Measurements from ENCODE around the gene TMEM101.
"Not testable (repeated sequence)": the region's sequence is repeated elsewhere in the genome, so short reads cannot be mapped to it uniquely, and the experiment has no call there.

Gene TMEM101

GRCh38 chr17:44014437-44015172, at the start of gene TMEM101:
TSS of gene TMEM101 (minus strand) at chr17:44014963. CDS start at chr17:44014952, 11 bp downstream.
- DNase-seq (ENCODE audit: low spot score), result peak; percentile 93

GRCh38 chr17:44063704-44064639, 49.2 kb upstream of the TMEM101 start:
- DNase-seq (ENCODE audit: low spot score), result no peak

GRCh38 chr17:44062871-44063270, 48.1 kb upstream of the TMEM101 start:
- DNase-seq (ENCODE audit: low spot score), result no peak

GRCh38 chr17:44061446-44061845, 46.7 kb upstream of the TMEM101 start:
- DNase-seq (ENCODE audit: low spot score), result no peak

GRCh38 chr17:44059101-44059892, 44.5 kb upstream of the TMEM101 start:
- no peak for DNase-seq (ENCODE audit: low spot score)

- DNase-seq (ENCODE audit: low spot score), result no peak
These were observed 38.5 kb upstream of the TMEM101 start for GRCh38 chr17:44053125-44053872.

- no peak for DNase-seq (ENCODE audit: low spot score)
These were observed 34.7 kb upstream of the TMEM101 start for GRCh38 chr17:44049294-44050060.

- DNase-seq (ENCODE audit: low spot score), result not testable (repeated sequence)
These were observed 32.1 kb upstream of the TMEM101 start for GRCh38 chr17:44046893-44047292.

- no peak for DNase-seq (ENCODE audit: low spot score)
These were observed 30.7 kb upstream of the TMEM101 start for GRCh38 chr17:44045486-44045885.

GRCh38 chr17:44044071-44044470, 29.3 kb upstream of the TMEM101 start:
- no peak for DNase-seq (ENCODE audit: low spot score)

- no peak for DNase-seq (ENCODE audit: low spot score)
These were observed 28.5 kb upstream of the TMEM101 start for GRCh38 chr17:44043272-44043696.

- DNase-seq (ENCODE audit: low spot score), result no peak
These were observed 25.3 kb upstream of the TMEM101 start for GRCh38 chr17:44039829-44040635.

- no peak for DNase-seq (ENCODE audit: low spot score)
These were observed 23.8 kb upstream of the TMEM101 start for GRCh38 chr17:44038604-44039011.

GRCh38 chr17:44037471-44037870, 22.7 kb upstream of the TMEM101 start:
- no peak for DNase-seq (ENCODE audit: low spot score)

GRCh38 chr17:44034688-44035087, 19.9 kb upstream of the TMEM101 start:
- not testable (repeated sequence) for DNase-seq (ENCODE audit: low spot score)

- DNase-seq (ENCODE audit: low spot score), result no peak
These were observed 19.2 kb upstream of the TMEM101 start for GRCh38 chr17:44033861-44034408.

GRCh38 chr17:44030482-44030881, 15.7 kb upstream of the TMEM101 start:
- DNase-seq (ENCODE audit: low spot score), result no peak

- no peak for DNase-seq (ENCODE audit: low spot score)
These were observed 15.0 kb upstream of the TMEM101 start for GRCh38 chr17:44029736-44030135.

- no peak for DNase-seq (ENCODE audit: low spot score)
These were observed 10.1 kb upstream of the TMEM101 start for GRCh38 chr17:44024853-44025252.
